ENCODE data around the gene KDM2B.

The KDM2B gene

GRCh38 chr12:121562488-121562887 is 18.3 kb downstream of the KDM2B start:
- DNase-seq: no peak

- DNase-seq: no peak
Measured at GRCh38 chr12:121561009-121561395, 19.8 kb downstream of the KDM2B start.

GRCh38 chr12:121560392-121561008 is 20.3 kb downstream of the KDM2B start:
- peak in 1 of 56 donors; percentile 28 for DNase-seq

- DNase-seq: no peak
Measured at GRCh38 chr12:121558956-121559355, 21.9 kb downstream of the KDM2B start.

- DNase-seq: no peak
Measured at GRCh38 chr12:121550974-121551634, 29.7 kb downstream of the KDM2B start.

- DNase-seq: no peak
Measured at GRCh38 chr12:121549075-121549474, 31.7 kb downstream of the KDM2B start.

GRCh38 chr12:121545480-121545879 is 35.3 kb downstream of the KDM2B start:
- DNase-seq: no peak

GRCh38 chr12:121543786-121544185 is 37.0 kb downstream of the KDM2B start:
- no peak for DNase-seq

GRCh38 chr12:121539908-121540307 is 40.9 kb downstream of the KDM2B start:
- no peak for DNase-seq

- DNase-seq: no peak
Measured at GRCh38 chr12:121538699-121539061, 42.1 kb downstream of the KDM2B start.

GRCh38 chr12:121537814-121538698 is 42.8 kb downstream of the KDM2B start:
- peak in 2 of 56 donors; percentile 35 to 40 for DNase-seq

- DNase-seq: peak in 54 of 56 donors; percentile 22 to 85 (median 66)
Measured at GRCh38 chr12:121536899-121537813, 43.7 kb downstream of the KDM2B start.

GRCh38 chr12:121536054-121536898 is 44.5 kb downstream of the KDM2B start:
- peak in 53 of 56 donors; percentile 27 to 91 (median 71) for DNase-seq

- peak in 1 of 56 donors; percentile 3 for DNase-seq
Measured at GRCh38 chr12:121535150-121536053, 45.4 kb downstream of the KDM2B start.

- no peak for DNase-seq
Measured at GRCh38 chr12:121534495-121535148, 46.2 kb downstream of the KDM2B start.

GRCh38 chr12:121533394-121534090 is 47.3 kb downstream of the KDM2B start:
- no peak for DNase-seq

GRCh38 chr12:121532503-121533393 is 48.1 kb downstream of the KDM2B start:
- peak in 2 of 56 donors; percentile 1 to 13 for DNase-seq

Data from amygdala (tissue), 56 donors.